HG02623 (cell line): ENCODE data around the gene LOC128125822.
"Not testable (repeated sequence)": the region's sequence is repeated elsewhere in the genome, so short reads cannot be mapped to it uniquely, and the experiment has no call there.

Experiments
- ATAC-seq: cut with Tn5 transposase; IDR thresholded peaks from one replicate; pipeline ENCODE4 v1.9.1; 2021; ENCODE audit warnings: moderate library complexity; ENCODE audit not compliant: unreplicated experiment

The LOC128125822 gene

DNA sequence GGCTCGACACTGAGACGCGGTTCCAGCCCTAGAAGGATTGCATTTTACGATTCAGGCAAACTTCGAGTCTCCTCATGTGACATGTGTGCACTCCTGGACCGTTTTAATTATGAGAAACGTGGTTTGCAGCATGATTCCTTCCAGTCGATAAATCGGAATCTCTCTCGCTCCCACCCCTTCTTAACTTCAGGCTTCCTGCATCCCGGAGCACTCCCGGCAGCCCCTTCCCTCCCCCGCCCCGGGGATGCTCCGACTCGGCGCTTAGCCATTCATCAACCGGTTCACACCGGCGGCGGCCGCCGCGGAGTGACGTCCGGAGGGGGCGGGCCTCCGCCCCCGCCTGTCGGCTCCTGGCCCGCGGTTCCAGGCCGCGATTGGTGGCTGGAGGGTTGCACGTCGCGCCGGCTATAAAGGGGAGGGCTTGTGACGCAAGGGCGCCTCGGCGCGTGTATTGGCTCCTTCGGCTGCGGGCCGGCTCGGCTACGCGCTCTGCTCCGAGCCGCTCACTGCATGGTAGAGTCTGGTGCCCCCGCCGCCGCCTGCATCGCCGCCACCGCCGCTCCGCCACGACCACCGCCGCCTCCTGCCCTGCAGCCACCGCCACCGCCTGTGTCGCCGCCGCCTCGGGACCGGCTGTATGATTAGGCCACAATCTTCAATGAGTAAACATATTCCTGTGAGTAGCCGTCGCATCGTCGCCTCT, at the start of gene LOC128125822, which contains the start of gene PTP4A1:
Gene LOC128125822 (plus strand): TSS at position 437 of the 703 bp plus-strand sequence.
Gene PTP4A1 (plus strand): TSS at position 437 of the 703 bp plus-strand sequence. CDS start 4,401 bp downstream, outside the sequence.
- peak; percentile 89 for ATAC-seq

GRCh38 chr6:63522911-63523287, 49.4 kb upstream of the LOC128125822 start:
- not testable (repeated sequence) for ATAC-seq

DNA sequence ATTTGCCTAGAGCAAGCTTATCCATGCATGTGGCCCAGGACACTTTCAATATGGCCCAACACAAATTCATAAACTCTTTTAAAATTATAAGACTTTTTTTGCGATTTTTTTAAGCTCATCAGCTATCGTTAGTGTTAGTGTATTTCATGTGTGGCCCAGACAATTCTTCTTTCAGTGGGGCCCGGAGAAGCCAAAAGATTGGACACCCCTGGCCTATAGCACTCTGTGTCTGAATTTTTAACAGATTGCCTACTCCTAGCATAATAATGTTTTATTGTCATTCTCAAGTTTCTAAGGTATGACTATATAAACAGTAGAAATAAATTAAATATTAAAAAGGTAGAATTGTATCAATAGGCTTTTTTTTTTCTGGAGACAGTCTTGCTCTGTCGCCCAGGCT, 48.6 kb upstream of the LOC128125822 start:
- ATAC-seq, result no peak

DNA sequence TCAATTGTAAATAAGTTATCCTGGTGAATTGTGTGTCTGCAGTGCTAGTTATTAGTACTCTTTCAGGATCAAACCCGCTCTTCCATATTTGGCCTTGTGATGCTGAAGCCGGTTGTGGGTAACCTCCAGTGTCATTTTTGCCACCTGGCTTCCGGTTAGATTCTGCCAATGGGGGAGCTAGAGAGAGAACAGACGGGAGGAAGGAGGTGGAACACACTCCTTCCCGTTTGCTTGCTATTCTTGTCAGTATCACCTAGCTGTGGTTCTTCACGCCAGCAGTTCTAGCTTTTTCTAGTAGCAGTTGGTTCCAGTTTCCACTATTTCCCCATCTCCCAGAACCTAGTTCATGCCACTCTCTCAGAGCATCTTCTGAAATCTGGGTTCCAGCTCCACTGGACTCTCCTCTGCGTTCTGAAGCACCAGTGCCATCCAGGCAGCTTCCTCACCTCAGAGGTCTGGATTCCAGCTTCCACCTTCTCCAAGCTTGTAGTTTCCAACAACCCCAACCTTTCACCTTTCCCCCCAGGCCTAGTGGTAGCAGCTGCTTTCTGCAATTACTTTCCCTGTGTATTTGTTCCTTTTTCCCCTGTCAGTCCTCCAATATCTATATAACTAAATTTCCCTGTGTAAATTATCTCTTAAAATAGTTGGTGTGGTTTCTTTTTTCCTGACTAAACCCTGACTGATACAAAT, 46.9 kb upstream of the LOC128125822 start:
- no peak for ATAC-seq

- no peak for ATAC-seq
These were observed 45.3 kb upstream of the LOC128125822 start for GRCh38 chr6:63526931-63527330.

- ATAC-seq, result no peak
These were observed 44.4 kb upstream of the LOC128125822 start for GRCh38 chr6:63527658-63528514.

DNA sequence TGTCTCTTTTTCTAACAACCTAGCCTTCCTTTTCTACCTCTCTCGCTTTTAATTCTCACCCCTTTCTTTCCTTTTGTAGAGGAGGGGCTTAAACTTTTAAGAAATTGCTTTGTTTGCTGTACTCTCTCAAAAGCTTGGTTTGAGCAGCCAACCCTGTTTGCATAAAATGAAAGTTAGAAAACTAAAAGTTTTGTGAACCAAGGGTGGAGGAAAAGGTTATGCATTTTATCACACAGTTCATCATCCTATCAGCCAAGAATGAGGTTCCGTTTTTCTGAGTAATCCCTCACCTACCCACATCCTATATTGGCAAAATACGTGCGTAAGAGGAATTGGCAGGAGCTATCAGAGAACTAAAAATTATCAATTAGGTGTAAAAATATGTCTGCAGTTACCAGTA, 42.8 kb upstream of the LOC128125822 start:
- ATAC-seq, result no peak

- no peak for ATAC-seq
These were observed 42.1 kb upstream of the LOC128125822 start for GRCh38 chr6:63530182-63530581.

DNA sequence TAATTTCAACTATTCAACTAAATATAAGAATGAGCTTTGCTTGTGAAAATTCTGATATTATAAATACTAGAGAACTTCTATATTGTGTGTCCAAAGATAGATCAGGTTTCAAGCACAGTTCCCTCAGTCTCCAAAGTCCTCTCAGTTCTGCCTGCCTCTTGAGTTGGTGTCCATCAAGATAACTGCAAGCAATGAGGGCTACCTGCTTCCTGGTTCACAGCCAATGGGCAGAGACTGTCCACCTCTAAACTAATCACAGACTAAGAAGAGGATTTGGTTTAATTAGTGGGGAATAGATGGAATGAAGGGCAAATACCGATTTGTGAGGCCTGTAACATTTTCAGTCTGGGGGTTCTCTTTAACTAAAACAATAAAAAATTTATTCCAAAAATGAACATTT, 41.3 kb upstream of the LOC128125822 start:
- no peak for ATAC-seq

GRCh38 chr6:63533026-63533425, 39.3 kb upstream of the LOC128125822 start:
- no peak for ATAC-seq

DNA sequence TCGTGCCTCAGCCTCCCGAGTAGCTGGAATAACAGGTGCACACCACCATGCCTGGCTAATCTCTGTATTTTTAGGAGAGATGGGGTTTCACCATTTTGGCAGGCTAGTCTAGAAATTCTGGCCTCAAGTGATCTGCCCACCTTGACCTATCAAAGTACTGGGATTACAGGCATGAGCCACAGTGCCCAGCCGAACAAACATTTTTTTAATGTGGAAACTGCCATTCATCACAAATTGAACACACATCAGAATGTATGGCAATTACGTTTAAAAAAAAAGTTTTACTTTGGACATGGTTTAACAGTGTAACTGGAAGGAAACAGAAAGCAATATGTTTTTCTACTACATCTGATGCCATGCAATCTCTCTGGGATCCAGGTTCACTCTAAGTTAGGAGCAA, 38.3 kb upstream of the LOC128125822 start:
- ATAC-seq, result no peak

DNA sequence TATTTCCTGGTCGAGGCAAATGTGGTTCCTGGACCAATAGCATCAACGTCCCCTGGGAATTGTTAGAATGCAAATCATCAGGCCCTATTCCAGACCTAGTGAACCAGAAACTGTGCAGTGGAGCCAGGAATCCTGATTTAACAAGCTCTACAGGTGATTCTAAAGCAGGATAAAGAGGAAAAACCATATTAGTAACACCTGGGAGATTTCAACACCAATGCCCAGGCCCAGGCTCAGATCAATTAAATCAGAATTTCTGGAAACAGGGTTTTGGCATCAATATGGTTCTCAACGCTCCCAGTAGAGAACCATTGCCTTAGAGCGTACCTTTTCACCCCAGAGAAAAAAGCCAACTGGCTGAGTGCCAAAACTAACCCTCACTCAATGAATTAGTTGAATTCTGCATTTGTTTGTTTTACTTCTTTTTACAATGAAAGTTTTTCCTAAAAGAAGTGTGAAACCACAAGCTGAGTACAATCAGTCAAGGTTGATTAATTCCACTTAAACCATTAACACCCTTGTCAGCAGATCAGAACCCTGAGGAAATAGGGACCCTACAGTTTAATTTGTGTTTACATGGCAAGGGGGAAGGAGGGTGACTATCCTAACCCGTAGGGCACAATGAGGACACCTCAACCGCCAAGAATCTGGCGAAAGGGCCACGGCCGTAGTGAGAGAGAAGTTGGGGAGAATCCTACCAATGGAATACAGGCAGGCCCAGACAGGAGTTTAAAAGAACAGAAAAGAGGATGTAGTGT, 34.9 kb upstream of the LOC128125822 start:
- ATAC-seq, result peak; percentile 55

DNA sequence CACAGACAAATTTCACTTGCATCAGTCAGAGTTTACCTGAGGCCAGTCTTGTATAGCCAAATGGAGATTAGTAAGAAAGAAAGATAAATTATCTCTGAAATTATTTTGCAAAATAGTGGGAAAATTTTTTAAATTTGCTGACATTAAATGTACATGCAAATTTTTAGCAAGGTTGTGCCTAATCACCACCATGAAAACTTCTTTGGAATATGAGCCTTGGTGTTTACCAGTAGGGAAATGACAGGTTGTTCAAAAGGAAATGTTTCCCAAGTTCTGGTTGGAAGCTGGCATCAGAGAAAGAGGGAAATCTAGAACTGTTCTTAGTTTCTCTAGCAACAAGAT, 34.4 kb upstream of the LOC128125822 start:
- ATAC-seq, result no peak

DNA sequence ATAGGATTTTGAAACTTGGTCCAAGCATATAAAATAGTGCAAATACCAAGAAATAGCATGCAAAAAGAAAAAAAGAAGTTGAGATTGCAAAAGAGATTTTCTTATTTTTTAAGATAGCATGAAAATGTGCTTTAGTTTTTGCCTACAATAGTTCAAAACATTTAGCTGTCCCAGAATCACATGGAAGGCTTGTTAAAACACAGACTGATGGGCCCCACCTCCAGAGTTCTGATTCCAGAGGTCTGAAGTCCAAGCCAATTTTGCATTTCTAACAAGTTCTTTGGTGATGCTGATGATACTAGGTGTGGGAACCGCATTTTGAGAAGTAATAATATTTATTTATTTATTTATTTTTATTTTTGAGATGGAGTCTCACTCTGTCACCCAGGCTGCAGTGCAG, 33.7 kb upstream of the LOC128125822 start:
- no peak for ATAC-seq

DNA sequence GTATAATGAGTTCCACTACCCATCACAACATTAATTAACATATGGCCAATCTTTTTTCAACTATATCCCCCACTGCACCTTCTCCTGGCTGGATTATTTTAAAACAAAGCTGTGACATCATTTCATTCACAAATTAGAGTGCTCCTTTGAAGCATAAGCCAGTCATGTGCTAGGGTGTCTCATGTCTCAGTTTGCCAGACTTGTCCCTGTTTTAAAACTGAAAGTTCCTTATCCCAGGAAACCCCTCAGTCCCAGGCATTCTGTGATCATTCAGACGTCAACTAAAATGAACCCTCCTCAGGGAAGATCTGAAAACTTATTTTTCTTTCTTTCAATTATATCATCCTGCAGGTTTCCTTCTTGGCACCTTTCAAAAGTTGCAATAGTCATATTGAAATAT, 29.3 kb upstream of the LOC128125822 start:
- ATAC-seq, result no peak

GRCh38 chr6:63543982-63544381, 28.3 kb upstream of the LOC128125822 start:
- no peak for ATAC-seq

GRCh38 chr6:63546236-63546635, 26.0 kb upstream of the LOC128125822 start:
- no peak for ATAC-seq

DNA sequence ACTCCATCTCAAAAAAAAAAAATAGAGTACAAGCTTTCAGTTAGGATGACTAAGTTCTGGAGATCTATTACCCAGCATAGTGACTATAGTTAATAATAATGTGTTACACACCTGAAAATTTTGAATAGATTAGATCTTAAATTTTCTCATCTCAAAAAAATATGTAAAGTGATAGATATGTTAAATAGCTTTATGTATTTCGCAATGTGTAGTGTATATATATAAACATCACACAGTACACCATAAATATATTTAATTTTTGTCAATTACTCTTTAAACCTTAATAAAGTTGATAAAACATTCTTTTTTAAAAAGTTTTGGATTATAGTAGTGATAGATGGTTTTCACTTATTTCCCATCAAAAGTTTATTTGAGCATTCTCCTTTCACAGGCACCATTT, 25.6 kb upstream of the LOC128125822 start:
- ATAC-seq, result no peak

- ATAC-seq, result no peak
These were observed 23.2 kb upstream of the LOC128125822 start for GRCh38 chr6:63549076-63549475.

GRCh38 chr6:63553208-63553607, 19.1 kb upstream of the LOC128125822 start:
- peak; percentile 96 for ATAC-seq

GRCh38 chr6:63553900-63554299, 18.4 kb upstream of the LOC128125822 start:
- no peak for ATAC-seq
